ENCODE measurements around the gene PHACTR3. TPM values are rescaled to one million over a fixed set of nuclear protein-coding genes. Genes with fewer than 3 reads are reported as not detected.

Gene PHACTR3
- polyA plus RNA-seq, 1 donor (not counting 4 experiments of a cell fraction or from before 2014, with no cell fraction given): 2.6 TPM

DNA sequence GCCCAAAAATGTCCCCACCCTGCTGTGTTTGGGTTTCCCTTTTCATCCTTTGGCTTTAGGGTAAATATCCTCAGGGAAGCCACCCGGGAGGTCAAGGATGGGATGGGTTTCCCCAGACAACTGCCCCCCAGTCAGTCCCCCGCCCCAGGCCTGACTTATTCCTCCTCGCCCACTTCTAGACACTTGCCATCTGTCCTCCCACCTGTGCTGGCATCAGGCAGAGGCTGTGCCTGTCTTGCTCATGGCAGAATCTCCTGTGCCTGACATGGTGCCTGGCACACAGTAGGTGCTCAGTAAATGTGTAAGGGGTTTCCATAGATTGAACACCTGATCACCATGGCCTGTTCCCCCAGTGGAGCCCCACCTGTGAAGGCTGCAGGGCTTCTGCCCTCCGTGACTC is 141.8 kb downstream of the PHACTR3 start:
- H3K4me3 ChIP-seq (ENCODE audit: control insufficient read depth in 2 of 3, extremely low read depth in 1 of 3, insufficient read depth in 2 of 3, low read depth in 1 of 3, low read length in 3 of 3): no peak overlapping the region
- no peaks in the 10 kb centered on the region for H3K36me3 ChIP-seq (ENCODE audit: control insufficient read depth in 2 of 2, extremely low read depth in 1 of 2, insufficient read depth in 2 of 2, low read length in 2 of 2)
- H4K20me1 ChIP-seq (ENCODE audit: control insufficient read depth, extremely low read depth, insufficient read depth, low read length): no peaks in the 10 kb centered on the region
- H3K4me2 ChIP-seq (ENCODE audit: control insufficient read depth, extremely low read depth, insufficient read depth, low read depth, low read length): no peak overlapping the region
- H3K27ac ChIP-seq (ENCODE audit: control insufficient read depth, insufficient read depth, low read length): no peak overlapping the region
- no peaks in the 10 kb centered on the region for H3K4me1 ChIP-seq (ENCODE audit: control insufficient read depth, extremely low read depth, insufficient read depth, low read length)
- H3K9me3 ChIP-seq (ENCODE audit: control insufficient read depth, low read depth, low read length): no peaks in the 10 kb centered on the region
- no peaks in the 10 kb centered on the region for H3K79me2 ChIP-seq (ENCODE audit: control insufficient read depth, insufficient read depth, low read length)
- dilution Hi-C loops (cut with MboI; ENCODE audit: extremely low pct_ligation_motif_present, low sequenced_read_pairs): no loop called here
- H3K9me1 ChIP-seq (ENCODE audit: control insufficient read depth, extremely low read depth, insufficient read depth, low read length): no peaks in the 10 kb centered on the region
- no peak for FAIRE-seq
- TF ChIP-seq CTCF (optimal IDR thresholded peaks at IDR 0.05 in 1 of 3, IDR thresholded peaks at IDR 0.05 in 1 of 3, conservative IDR thresholded peaks at IDR 0.05 in 1 of 3; ENCODE audit: extremely low read depth in 1 of 3, insufficient read depth in 2 of 3, low read length in 3 of 3) (no peak), EZH2 (IDR thresholded peaks at IDR 0.05; ENCODE audit: low read length) (no peak)
- H3K9ac ChIP-seq (ENCODE audit: control insufficient read depth, extremely low read depth, insufficient read depth, low read length): no peak overlapping the region
- no peak for DNase-seq (ENCODE audit: low read depth, low spot score)
- H3K27me3 ChIP-seq (ENCODE audit: control insufficient read depth, extremely low read depth, insufficient read depth, low read length): peaks cover 10% of the 10 kb centered on the region
- H2AFZ ChIP-seq (ENCODE audit: control insufficient read depth, low read length): no peak overlapping the region

GRCh38 chr20:59747671-59748515 is 143.6 kb downstream of the PHACTR3 start:
- Histone ChIP-seq H3K4me1 (ENCODE audit: control insufficient read depth, extremely low read depth, insufficient read depth, low read length) (no peaks in the 10 kb centered on the region), H3K4me3 (ENCODE audit: control insufficient read depth in 2 of 3, extremely low read depth in 1 of 3, insufficient read depth in 2 of 3, low read depth in 1 of 3, low read length in 3 of 3) (no peak overlapping the region), H4K20me1 (ENCODE audit: control insufficient read depth, extremely low read depth, insufficient read depth, low read length) (no peaks in the 10 kb centered on the region), H3K27me3 (ENCODE audit: control insufficient read depth, extremely low read depth, insufficient read depth, low read length) (peaks cover 21% of the 10 kb centered on the region), H3K36me3 (ENCODE audit: control insufficient read depth in 2 of 2, extremely low read depth in 1 of 2, insufficient read depth in 2 of 2, low read length in 2 of 2) (no peaks in the 10 kb centered on the region), H3K79me2 (ENCODE audit: control insufficient read depth, insufficient read depth, low read length) (no peaks in the 10 kb centered on the region), H3K27ac (ENCODE audit: control insufficient read depth, insufficient read depth, low read length) (no peak overlapping the region), H3K9me3 (ENCODE audit: control insufficient read depth, low read depth, low read length) (no peaks in the 10 kb centered on the region), H3K9ac (ENCODE audit: control insufficient read depth, extremely low read depth, insufficient read depth, low read length) (no peak overlapping the region), H3K9me1 (ENCODE audit: control insufficient read depth, extremely low read depth, insufficient read depth, low read length) (no peaks in the 10 kb centered on the region), H2AFZ (ENCODE audit: control insufficient read depth, low read length) (no peak overlapping the region), H3K4me2 (ENCODE audit: control insufficient read depth, extremely low read depth, insufficient read depth, low read depth, low read length) (no peak overlapping the region)
- DNase-seq (ENCODE audit: low read depth, low spot score) (no peak), FAIRE-seq (no peak)
- dilution Hi-C loops (cut with MboI; ENCODE audit: extremely low pct_ligation_motif_present, low sequenced_read_pairs): no loop called here
- no peak for TF ChIP-seq EZH2 (IDR thresholded peaks at IDR 0.05; ENCODE audit: low read length)
- TF ChIP-seq CTCF (optimal IDR thresholded peaks at IDR 0.05 in 1 of 3, IDR thresholded peaks at IDR 0.05 in 1 of 3, conservative IDR thresholded peaks at IDR 0.05 in 1 of 3; ENCODE audit: extremely low read depth in 1 of 3, insufficient read depth in 2 of 3, low read length in 3 of 3): no peak
